Effector memory CD8-positive, alpha-beta T cell (primary cell): ENCODE measurements around the gene TMEM209.
"Not testable (repeated sequence)": the region's sequence is repeated elsewhere in the genome, so short reads cannot be mapped to it uniquely, and the experiment has no call there.

Experiments
- ATAC-seq: fragments of 150-1000 bp; cut with Tn5 transposase; replicated peaks from 2 replicates; pipeline ENCODE4 v1.10.0; 2021; ENCODE audit warnings: mild to moderate bottlenecking, moderate library complexity
- DNase-seq, 3 experiments: peaks; one replicate each; pipeline ENCODE4 v3.0.0; 2021
- H3K27ac Mint-ChIP-seq, 2 donors: one replicate each; pipeline ENCODE4 v1.8.0; 2022; ENCODE audit warnings: mild to moderate bottlenecking in 2 of 2, mixed read lengths in 2 of 2, moderate library complexity in 2 of 2
- H3K27me3 Mint-ChIP-seq, 2 donors: one replicate each; pipeline ENCODE4 v1.8.0; 2022; ENCODE audit warnings: mixed read lengths in 2 of 2
- H3K36me3 Mint-ChIP-seq: one replicate; pipeline ENCODE4 v1.8.0; 2022; ENCODE audit warnings: mild to moderate bottlenecking, moderate library complexity, mixed read lengths; ENCODE audit not compliant: insufficient read depth
- H3K4me1 Mint-ChIP-seq, 2 donors: one replicate each; pipeline ENCODE4 v1.8.0; 2022; ENCODE audit warnings: low read depth in 2 of 2, mixed read lengths in 2 of 2
- H3K4me3 Mint-ChIP-seq, 2 donors: one replicate each; pipeline ENCODE4 v1.8.0; 2022; ENCODE audit warnings: mild to moderate bottlenecking in 2 of 2, mixed read lengths in 2 of 2, moderate library complexity in 2 of 2
- H3K9me3 Mint-ChIP-seq, 2 donors: one replicate each; pipeline ENCODE4 v1.8.0; 2022; ENCODE audit warnings: mixed read lengths in 2 of 2

Gene TMEM209

DNA sequence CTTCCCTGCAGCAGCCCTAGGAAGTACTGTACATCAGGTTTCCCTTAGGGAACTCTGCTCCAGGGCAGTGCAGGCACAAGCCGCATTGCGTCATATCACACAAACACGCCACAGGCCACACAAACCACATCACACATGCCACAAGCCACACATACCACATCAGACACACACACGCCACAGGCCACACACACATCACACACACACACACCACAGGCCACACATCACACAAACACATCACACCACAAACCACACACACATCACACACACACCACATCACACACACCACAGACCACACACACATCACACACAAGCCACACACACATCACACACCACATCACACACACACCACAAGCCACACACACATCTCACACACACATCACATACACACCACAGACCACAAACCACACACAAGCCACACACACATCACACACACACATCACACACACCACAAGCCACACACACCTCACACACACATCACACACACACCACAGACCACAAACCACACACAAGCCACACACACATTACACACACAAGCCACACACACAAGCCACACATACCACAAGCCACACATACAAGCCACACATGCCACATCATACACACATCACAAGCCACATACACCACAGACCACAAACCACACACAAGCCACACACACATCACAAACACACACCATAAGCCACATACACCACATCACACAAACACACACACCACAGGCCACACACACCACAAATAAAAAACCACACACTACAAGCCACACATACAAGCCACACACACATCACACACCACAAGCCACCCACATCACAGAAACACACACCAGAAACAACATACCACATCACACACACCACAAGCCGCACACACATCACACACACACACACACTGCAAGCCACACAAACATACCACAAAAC, 53.4 kb downstream of the TMEM209 start:
- peak; percentile 63 for ATAC-seq
- no peaks in the 10 kb centered on the region for H3K27me3 Mint-ChIP-seq
- H3K4me1 Mint-ChIP-seq: no peaks in the 10 kb centered on the region
- H3K36me3 Mint-ChIP-seq: peaks cover 10% of the 10 kb centered on the region
- peak; percentile 47 to 55 (median 53) for DNase-seq
- H3K4me3 Mint-ChIP-seq: no peak overlapping the region
- no peak overlapping the region for H3K27ac Mint-ChIP-seq
- no peaks in the 10 kb centered on the region for H3K9me3 Mint-ChIP-seq

DNA sequence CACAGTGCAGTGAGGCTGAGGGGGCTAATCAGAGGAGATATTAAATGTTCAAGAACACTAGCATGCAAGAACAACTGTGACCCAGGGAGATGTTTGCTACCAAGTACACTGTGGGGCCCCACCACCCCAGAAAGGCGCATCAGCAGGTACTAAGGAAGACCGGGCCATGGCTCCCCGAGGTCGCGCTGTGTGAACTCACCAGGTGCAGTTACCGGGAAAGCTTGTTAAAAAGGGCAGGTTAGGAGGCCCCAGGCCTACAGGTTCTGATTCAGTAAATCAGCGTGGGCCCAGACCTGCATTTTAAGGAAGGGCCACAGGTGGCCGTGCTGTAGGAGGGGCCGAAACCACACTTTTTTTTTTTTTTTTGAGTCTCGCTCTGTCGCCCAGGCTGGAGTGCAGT, 54.6 kb downstream of the TMEM209 start:
- Mint-ChIP-seq H3K27ac (peak overlapping the region in 1 of 2 donors; percentile 39), H3K9me3 (no peaks in the 10 kb centered on the region)

DNA sequence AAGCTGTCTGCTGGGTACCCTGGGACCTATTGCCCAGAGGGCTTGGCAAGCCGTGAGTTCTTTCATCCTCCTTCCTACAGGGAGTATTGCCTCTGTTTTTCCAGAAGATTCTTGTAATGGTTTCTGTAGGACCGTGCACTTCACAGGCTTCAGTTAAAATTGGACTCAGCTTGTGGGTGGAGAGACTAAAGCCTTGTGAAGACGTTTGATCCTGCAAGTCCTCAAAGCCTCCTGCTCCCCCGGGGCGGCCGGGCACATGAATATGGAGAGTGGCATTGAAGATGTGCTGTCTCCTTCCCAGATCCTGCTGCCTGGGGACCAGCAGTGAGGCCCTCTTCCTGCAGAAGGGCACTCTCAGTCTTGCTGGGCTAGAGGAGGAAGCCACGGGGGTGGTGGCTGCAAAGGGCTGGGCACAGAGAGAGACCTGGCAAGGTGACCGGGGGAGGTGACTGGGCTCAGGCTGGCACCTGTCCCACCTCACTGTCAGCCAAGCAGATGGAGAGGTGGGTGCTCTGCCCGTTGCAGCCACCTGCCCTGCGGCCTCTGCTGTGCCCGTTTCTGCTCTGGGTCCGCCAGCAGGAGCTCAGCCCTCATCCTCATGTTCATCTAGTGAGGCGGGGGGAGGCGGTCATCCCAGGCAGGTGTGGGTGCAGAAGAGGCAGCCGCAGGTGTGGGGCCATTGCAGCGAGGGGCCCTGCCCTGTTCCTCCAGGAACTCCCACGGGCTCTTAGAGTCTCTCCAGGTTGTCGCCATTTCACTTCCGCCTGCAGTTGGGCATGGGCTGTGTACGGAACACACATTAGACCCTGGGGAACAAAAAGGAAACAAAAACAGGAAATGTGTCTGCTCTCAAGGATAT, 55.7 kb downstream of the TMEM209 start:
- DNase-seq: no peak
- no peak overlapping the region for H3K4me3 Mint-ChIP-seq
- H3K4me1 Mint-ChIP-seq: peaks cover 0 to 2% of the 10 kb centered on the region in 2 donors
- H3K9me3 Mint-ChIP-seq: no peaks in the 10 kb centered on the region
- no peak overlapping the region for H3K27ac Mint-ChIP-seq
- peaks cover 10% of the 10 kb centered on the region for H3K36me3 Mint-ChIP-seq
- H3K27me3 Mint-ChIP-seq: no peaks in the 10 kb centered on the region
- ATAC-seq: no peak

More for the DNA sequence above, 54.6 kb downstream of the TMEM209 start:
- peaks cover 10% of the 10 kb centered on the region for H3K36me3 Mint-ChIP-seq
- H3K4me1 Mint-ChIP-seq: peaks cover 0 to under 1% of the 10 kb centered on the region in 2 donors
- ATAC-seq (no peak), DNase-seq (no peak)
- H3K27me3 Mint-ChIP-seq: no peaks in the 10 kb centered on the region
- no peak overlapping the region for H3K4me3 Mint-ChIP-seq

DNA sequence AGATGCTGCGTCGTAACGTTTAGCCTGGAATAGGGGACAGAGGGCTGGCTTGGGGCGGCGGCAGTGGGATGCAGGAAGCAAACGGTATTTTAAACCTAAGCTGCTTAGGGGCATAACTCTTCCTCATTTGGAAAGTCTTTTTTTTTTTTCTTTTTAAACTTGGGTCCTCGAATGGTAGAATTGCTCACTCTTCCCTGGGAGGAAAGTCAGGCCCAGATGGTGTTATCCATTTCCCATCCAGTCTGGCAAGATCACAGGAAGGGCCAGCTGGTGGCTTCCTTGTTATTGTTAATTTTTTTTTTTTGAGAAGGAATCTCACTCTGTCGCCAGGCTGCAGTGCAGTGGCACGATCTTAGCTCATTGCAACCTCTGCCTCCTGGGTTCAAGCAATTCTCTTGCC, 56.6 kb downstream of the TMEM209 start:
- Mint-ChIP-seq H3K9me3 (no peaks in the 10 kb centered on the region), H3K4me1 (peaks cover 0 to 2% of the 10 kb centered on the region in 2 donors)

DNA sequence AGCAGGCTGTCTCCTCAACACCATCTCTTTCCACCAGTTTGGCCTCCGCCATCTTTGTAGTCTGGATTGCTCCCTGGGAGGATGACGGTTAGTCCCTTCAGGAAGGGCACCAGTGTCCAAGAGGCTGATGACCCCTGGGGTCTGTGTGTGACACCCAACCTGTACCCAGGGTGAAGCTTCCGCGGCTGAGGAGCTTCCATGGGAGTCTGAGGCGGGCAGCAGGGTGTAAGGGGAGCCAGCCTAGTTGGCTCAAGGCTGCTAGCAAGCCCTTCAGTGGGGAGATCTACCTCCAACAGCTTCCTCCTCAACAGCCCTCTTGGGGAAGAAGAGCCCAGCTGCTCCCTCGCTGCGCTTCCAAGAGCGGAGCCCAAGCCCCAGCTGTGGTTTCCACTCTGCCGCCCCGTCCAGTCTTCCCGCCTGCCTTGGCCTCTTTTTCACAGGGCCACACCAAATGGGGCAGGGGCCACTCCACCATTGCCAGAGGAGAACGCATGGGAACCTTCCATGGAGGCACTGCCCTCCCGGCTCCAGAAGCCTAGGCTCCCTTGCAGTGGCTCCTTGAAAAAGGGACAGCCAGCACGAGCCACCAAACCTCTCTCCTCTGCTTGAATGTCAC, 57.4 kb downstream of the TMEM209 start:
- peaks cover 0 to 2% of the 10 kb centered on the region in 2 donors for H3K4me1 Mint-ChIP-seq
- peaks cover 10% of the 10 kb centered on the region for H3K36me3 Mint-ChIP-seq
- no peak for DNase-seq
- no peaks in the 10 kb centered on the region for H3K9me3 Mint-ChIP-seq
- ATAC-seq: no peak
- no peak overlapping the region for H3K4me3 Mint-ChIP-seq
- H3K27me3 Mint-ChIP-seq: no peaks in the 10 kb centered on the region
- no peak overlapping the region for H3K27ac Mint-ChIP-seq

More for the DNA sequence above, 56.6 kb downstream of the TMEM209 start:
- DNase-seq (no peak), ATAC-seq (no peak)
- Mint-ChIP-seq H3K27ac (no peak overlapping the region), H3K36me3 (peaks cover 10% of the 10 kb centered on the region), H3K27me3 (no peaks in the 10 kb centered on the region), H3K4me3 (no peak overlapping the region)

DNA sequence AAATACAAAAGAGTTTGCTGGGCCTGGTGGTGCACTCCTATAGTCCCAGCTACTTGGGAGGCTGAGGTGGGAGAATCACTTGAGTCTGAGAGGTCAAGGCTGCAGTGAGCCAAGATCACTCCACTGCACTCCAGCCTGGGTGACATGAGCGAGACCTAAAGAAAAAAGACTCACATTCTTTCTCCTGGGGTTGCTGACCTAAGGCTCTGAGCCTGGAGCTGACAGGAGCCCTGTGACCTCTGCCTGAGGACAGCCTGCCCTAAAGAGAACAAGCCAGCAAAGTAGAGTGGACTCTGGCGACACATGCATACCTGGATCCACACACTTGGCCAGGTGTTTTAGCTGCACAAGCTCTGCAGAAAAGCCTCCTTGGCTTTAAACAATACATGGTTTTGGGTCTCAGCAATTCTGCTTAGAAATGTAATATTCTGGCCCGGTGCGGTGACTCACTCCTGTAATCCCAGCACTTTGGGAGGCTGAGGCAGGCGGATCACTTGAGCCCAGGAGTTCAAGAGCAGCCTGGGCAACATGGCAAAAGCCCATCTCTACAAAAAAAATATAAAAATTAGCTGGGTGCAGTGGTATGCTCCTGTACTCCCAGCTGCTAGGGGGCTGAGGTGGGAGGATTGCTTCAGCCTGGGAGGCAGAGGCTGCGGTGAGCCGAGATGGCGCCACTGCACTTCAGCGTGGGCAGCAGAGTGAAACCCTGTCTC, 58.4 kb downstream of the TMEM209 start:
- Mint-ChIP-seq H3K36me3 (peaks cover 10% of the 10 kb centered on the region), H3K9me3 (no peaks in the 10 kb centered on the region), H3K27ac (no peak overlapping the region), H3K4me3 (no peak overlapping the region), H3K4me1 (peaks cover 0 to 2% of the 10 kb centered on the region in 2 donors), H3K27me3 (no peaks in the 10 kb centered on the region)
- ATAC-seq (no peak), DNase-seq (no peak)

DNA sequence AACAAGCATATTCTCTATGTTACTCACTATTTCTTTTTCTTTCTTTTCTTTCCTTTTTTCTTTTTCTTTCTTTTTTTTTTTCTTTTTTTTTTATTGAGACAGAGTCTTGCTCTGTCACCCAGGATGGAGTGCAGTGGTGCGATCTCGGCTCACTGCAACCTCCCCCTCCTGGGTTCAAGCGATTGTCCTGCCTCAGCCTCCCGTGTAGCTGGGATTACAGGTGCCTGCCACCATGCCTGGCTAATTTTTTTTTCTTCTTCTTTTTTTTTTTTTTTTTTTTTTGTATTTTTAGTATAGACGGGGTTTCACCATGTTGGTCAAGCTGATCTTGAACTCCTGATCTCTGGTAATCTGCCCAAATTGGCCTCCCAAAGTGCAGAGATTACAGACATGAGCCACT, 59.1 kb downstream of the TMEM209 start:
- not testable (repeated sequence) for H3K27ac Mint-ChIP-seq, H3K27me3 Mint-ChIP-seq, H3K4me3 Mint-ChIP-seq, H3K36me3 Mint-ChIP-seq, DNase-seq, H3K9me3 Mint-ChIP-seq, H3K4me1 Mint-ChIP-seq, ATAC-seq

DNA sequence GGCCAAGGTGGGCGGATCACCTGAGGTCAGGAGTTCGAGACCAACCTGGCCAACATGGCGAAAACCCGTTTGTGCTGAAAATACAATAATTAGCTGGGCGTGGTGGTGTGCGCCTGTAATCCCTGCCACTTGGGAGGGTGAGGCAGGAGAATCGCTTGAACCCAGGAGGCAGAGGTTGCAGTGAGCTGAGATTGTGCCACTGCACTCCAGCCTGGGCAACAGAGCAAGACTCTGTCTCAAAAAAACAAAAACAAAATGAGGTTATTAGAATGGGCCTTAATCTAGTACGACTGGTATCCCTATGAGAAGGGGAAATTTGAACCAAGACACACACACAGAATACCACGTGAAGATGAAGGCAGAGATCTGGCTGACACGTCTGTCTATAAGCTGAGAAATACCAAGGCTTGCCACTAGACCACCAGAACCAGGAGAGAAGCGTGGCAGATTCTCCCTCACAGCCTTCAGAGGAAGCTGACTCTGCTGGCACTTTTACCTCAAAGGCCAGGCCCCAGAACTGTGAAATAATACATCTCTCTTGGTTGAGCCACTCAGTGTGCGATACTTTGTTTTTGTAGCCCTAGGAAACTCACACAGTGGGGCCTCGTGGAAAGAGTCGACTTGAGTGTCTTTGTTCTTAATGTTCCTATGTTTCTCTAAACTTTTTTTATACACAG, 59.6 kb downstream of the TMEM209 start:
- H3K27me3 Mint-ChIP-seq: no peaks in the 10 kb centered on the region
- H3K4me1 Mint-ChIP-seq: peaks cover 0 to 5% of the 10 kb centered on the region in 2 donors
- peaks cover 6% of the 10 kb centered on the region for H3K36me3 Mint-ChIP-seq
- DNase-seq (no peak), ATAC-seq (peak; percentile 64)
- H3K4me3 Mint-ChIP-seq: no peak overlapping the region
- H3K27ac Mint-ChIP-seq: no peak overlapping the region
- no peaks in the 10 kb centered on the region for H3K9me3 Mint-ChIP-seq

DNA sequence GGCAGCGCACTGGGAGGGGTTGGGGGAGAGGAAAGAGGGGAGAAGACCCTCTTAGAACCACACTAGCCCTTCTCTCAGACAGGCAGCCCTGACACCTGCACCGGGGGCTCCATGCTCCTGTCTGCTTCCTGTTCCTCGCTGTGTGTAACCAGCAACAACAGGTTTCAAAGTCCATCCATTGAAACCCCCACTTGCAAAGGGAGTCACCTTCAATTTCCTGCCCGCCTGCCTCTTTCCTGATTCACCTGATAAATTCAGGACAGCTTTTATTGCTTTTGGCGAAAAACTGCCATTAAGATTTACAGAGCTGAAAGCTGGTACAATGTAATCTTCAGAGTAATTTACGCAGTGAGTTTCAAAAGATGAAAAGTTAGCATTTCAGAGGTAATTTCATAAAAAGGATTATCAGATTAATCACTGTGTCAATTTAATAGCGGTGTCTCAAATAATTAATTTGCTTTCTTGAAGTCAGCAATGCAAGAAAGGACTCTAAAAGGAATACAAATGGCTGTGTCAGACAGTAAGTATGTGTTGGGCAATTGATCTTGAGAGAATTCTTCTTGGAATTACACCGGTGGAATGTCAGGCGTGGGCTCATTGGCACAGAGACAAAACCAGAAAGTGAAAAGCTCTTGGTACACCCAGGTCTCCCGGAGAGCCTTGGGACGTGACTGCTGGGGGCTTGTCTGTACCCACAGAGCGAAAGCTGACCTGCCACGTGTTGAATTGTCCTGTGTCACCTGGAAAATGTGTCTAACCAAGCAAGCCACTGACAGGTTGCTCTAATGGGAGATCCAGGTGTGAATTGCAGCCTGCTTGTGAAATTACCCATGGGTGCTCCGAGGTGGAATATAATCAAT, 60.7 kb downstream of the TMEM209 start:
- H3K4me1 Mint-ChIP-seq: peaks cover 0 to 5% of the 10 kb centered on the region in 2 donors
- peaks cover 4% of the 10 kb centered on the region for H3K36me3 Mint-ChIP-seq
- ATAC-seq (no peak), DNase-seq (no peak)
- peak overlapping the region in 1 of 2 donors; percentile 49 for H3K27ac Mint-ChIP-seq
- H3K4me3 Mint-ChIP-seq: no peak overlapping the region
- H3K9me3 Mint-ChIP-seq: no peaks in the 10 kb centered on the region
- H3K27me3 Mint-ChIP-seq: no peaks in the 10 kb centered on the region

DNA sequence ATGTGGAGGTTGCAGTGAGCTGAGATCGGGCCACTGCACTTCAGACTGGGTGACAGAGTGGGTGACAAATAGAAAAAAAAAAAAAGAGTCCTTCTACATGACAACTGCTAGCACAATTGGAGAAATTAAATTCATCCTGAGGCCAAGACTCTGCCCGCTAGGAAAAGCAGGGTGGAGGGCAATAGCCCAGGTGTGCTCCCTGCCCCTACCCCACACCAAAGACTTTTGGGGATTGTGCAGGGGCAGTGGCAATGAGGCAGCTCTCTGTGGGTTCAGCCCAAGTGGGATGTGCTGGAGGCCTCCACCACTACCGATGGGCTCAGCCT, 61.3 kb downstream of the TMEM209 start:
- peaks cover 6% of the 10 kb centered on the region for H3K36me3 Mint-ChIP-seq
- no peaks in the 10 kb centered on the region for H3K9me3 Mint-ChIP-seq
- no peak for DNase-seq
- peaks cover 0 to 8% of the 10 kb centered on the region in 2 donors for H3K4me1 Mint-ChIP-seq
- no peak for ATAC-seq
- no peaks in the 10 kb centered on the region for H3K27me3 Mint-ChIP-seq
- no peak overlapping the region for H3K4me3 Mint-ChIP-seq
- H3K27ac Mint-ChIP-seq: peak overlapping the region in 1 of 2 donors; percentile 53

DNA sequence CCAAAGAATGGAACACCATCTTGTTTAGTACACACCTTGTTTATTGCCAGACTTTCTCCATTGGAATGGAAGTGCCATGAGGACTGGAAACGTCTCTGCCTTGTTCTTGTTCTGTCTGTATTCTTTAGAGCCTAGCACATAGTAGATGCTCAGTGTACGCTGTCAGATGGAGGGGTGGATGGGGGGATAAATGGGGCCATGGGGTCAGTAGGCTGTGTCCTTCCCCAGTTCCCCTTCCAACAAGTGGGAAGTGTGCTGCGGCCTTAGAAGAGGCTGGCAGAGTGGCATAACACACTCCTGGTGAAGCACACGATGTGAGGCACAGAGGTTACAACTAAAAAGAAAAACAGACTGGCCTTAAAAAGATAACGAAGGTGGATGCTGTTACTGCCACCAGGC, 61.9 kb downstream of the TMEM209 start:
- Mint-ChIP-seq H3K9me3 (no peaks in the 10 kb centered on the region), H3K36me3 (peaks cover 7% of the 10 kb centered on the region), H3K4me1 (peaks cover 0 to 8% of the 10 kb centered on the region in 2 donors), H3K27ac (peak overlapping the region in 1 of 2 donors; percentile 53), H3K27me3 (no peaks in the 10 kb centered on the region), H3K4me3 (no peak overlapping the region)
- ATAC-seq: no peak
- DNase-seq: no peak
